A673 (cell line): ENCODE results near the gene P3R3URF.

Experiments
- CTCF ChIP-seq: fragments of 300-800, 200-600 bp; sonication (generic); conservative IDR thresholded peaks from 2 replicates; pipeline ENCODE4 v1.5.1; 2017; ENCODE audit warnings: low read depth, mild to moderate bottlenecking, antibody characterized with exemption, low read length, moderate library complexity, mixed read lengths
- EZH2 ChIP-seq: fragments of 200-600 bp; sonication (generic); IDR thresholded peaks from 2 replicates; pipeline ENCODE4 v1.6.1; 2017; ENCODE audit warnings: borderline replicate concordance, low read depth, mild to moderate bottlenecking, mixed read lengths, antibody characterized with exemption, low read length; ENCODE audit not compliant: poor library complexity, severe bottlenecking

GRCh38 chr1:46190539-46190938 is 14.3 kb upstream of the P3R3URF start:
- no peak for TF ChIP-seq CTCF
- no peak for TF ChIP-seq EZH2
